Renal cortex interstitium (tissue), 11 donors: Measurements from ENCODE around the gene HCRTR1. TPM values are rescaled to one million over a fixed set of nuclear protein-coding genes. Genes with fewer than 3 reads are reported as not detected.

Source experiments
- DNase-seq, 11 donors: peaks; one replicate each; pipeline ENCODE4 v3.0.0-alpha.2; 2013; ENCODE audit warnings: low read depth in 9 of 11, low spot score in 4 of 11; ENCODE audit errors: extremely low read depth in 1 of 11
- polyA plus RNA-seq, 3 donors: library from polyadenylated mRNA; unstranded; fragments of 120-200 nt; gene quantifications; one replicate each; pipeline ENCODE4 v1.2.1, GENCODE V29; 2013; ENCODE audit not compliant: insufficient read length in 3 of 3

HCRTR1 gene
- polyA plus RNA-seq, 3 donors: 0.14 to 0.33 TPM; not detected in 1

- DNase-seq: no peak
Observed at GRCh38 chr1:31672986-31673385, 55.5 kb downstream of the HCRTR1 start.

GRCh38 chr1:31673433-31673832, 55.9 kb downstream of the HCRTR1 start:
- no peak for DNase-seq

- no peak for DNase-seq
Observed at GRCh38 chr1:31674626-31675025, 57.1 kb downstream of the HCRTR1 start.

GRCh38 chr1:31675161-31675560, 57.7 kb downstream of the HCRTR1 start:
- DNase-seq: no peak

- no peak for DNase-seq
Observed at GRCh38 chr1:31675756-31676155, 58.3 kb downstream of the HCRTR1 start.

Other genes with a start within 250 kb of the HCRTR1 start
- gene FABP3, start 244.6 kb upstream of the HCRTR1 start, polyA plus RNA-seq: 10 to 100 TPM; 72.7 to 92.7 (median 84.6) TPM
- 10 to 100 TPM; 34.8 to 52.4 (median 51.1) TPM for gene SERINC2, start 204.5 kb upstream of the HCRTR1 start, polyA plus RNA-seq
- 10 to 100 TPM; 34.9 to 54.1 (median 40.9) TPM for gene TINAGL1, start 41.2 kb upstream of the HCRTR1 start, polyA plus RNA-seq
- gene PEF1, start 27.2 kb downstream of the HCRTR1 start, polyA plus RNA-seq: 10 to 100 TPM; 69.7 to 75.8 (median 75.7) TPM
- 10 to 100 TPM; 36.1 to 74.3 (median 66.3) TPM for gene COL16A1, start 86.3 kb downstream of the HCRTR1 start, polyA plus RNA-seq
- 10 to 100 TPM in 2 of 3 donors, 1 to 10 TPM in 1; 9.7 to 17.9 (median 16.7) TPM for gene ADGRB2, start 146.7 kb downstream of the HCRTR1 start, polyA plus RNA-seq
- under 1 TPM; 0.12 to 0.39 (median 0.19) TPM for gene SPOCD1, start 198.3 kb downstream of the HCRTR1 start, polyA plus RNA-seq